Measurements from ENCODE around the gene ABLIM2. TPM values are rescaled to one million over a fixed set of nuclear protein-coding genes. Genes with fewer than 3 reads are reported as not detected.

ABLIM2 gene
- polyA plus RNA-seq, 3 donors, result 0.21 TPM; not detected in 2

DNA sequence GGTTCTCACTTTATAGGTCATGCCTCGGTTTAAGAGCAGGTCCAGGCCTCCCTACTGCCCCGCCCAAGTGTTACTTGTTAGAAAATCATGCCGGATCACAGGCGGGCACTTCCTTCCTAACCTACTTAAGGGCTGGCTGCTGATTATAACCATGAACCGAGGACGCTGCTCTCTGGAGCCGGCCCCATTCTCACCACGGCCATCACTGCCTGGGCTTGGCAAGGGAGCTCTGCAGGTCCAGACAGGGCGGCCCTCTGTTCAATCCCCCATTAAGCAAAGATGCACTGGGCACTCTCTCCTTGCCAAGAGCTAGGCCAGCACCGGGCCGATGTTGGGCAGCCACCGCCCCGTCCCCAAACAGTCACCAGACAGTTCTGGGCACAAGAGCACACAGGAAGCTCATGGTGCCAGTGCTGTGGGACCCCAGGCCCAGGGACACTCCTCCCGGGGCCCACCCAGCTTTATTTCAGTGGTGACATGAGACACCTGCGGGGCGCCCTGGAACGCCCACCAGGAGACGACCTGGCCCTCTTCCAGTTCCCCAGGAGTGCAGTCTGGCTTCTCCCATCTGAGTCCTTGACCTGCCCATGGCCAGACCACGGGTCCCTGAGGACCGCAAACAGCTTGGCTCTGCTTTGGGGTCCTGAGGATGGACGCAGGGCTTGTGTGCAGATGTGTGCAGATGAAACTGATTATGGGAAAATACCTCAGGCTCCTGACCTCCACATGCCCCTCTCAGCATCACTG, 44.0 kb downstream of the ABLIM2 start:
- peaks cover 4% of the 10 kb centered on the region for H3K4me1 Mint-ChIP-seq
- H3K27ac Mint-ChIP-seq, result no peak overlapping the region
- peaks cover 0 to 6% of the 10 kb centered on the region in 2 donors for H3K9me3 ChIP-seq (replicated peaks in 1 of 2; ENCODE audit: control insufficient read depth in 1 of 2, insufficient read depth in 1 of 2, low read length in 2 of 2)
- H2AFZ ChIP-seq (ENCODE audit: insufficient read depth, low read depth, low read length, poor library complexity, severe bottlenecking), result no peak overlapping the region
- H4K20me1 ChIP-seq (ENCODE audit: insufficient read depth, low read length), result no peaks in the 10 kb centered on the region
- no peak overlapping the region for H3K27ac ChIP-seq (ENCODE audit: low read depth in 1 of 2, low read length in 2 of 2)
- TF ChIP-seq, protein P1, sequence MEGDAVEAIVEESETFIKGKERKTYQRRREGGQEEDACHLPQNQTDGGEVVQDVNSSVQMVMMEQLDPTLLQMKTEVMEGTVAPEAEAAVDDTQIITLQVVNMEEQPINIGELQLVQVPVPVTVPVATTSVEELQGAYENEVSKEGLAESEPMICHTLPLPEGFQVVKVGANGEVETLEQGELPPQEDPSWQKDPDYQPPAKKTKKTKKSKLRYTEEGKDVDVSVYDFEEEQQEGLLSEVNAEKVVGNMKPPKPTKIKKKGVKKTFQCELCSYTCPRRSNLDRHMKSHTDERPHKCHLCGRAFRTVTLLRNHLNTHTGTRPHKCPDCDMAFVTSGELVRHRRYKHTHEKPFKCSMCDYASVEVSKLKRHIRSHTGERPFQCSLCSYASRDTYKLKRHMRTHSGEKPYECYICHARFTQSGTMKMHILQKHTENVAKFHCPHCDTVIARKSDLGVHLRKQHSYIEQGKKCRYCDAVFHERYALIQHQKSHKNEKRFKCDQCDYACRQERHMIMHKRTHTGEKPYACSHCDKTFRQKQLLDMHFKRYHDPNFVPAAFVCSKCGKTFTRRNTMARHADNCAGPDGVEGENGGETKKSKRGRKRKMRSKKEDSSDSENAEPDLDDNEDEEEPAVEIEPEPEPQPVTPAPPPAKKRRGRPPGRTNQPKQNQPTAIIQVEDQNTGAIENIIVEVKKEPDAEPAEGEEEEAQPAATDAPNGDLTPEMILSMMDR (IDR thresholded peaks at IDR 0.05), result no peak
- H3K9me3 Mint-ChIP-seq, result peaks cover 5 to 8% (median 6%) of the 10 kb centered on the region in 7 donors
- H3K36me3 ChIP-seq (replicated peaks in 1 of 2; ENCODE audit: control insufficient read depth in 1 of 2, insufficient read depth in 2 of 2, low read length in 2 of 2), result no peaks in the 10 kb centered on the region
- H3K4me3 Mint-ChIP-seq, result no peak overlapping the region
- intact Hi-C loops (cut with micrococcal nuclease), result no loop called here
- 56% methylated on average over 18 of the region's 21 CpGs for WGBS (ENCODE audit: insufficient coverage)
- no peak overlapping the region for H3K4me3 ChIP-seq (replicated peaks in 1 of 3; ENCODE audit: low read depth in 2 of 3, low read length in 3 of 3)
- H3K27me3 ChIP-seq (ENCODE audit: control insufficient read depth in 2 of 2, insufficient read depth in 2 of 2, low read length in 2 of 2), result peaks cover 0 to 5% of the 10 kb centered on the region in 2 donors
- peaks cover 2 to 30% (median 26%) of the 10 kb centered on the region in 3 donors for H3K27me3 Mint-ChIP-seq (ENCODE audit: low read depth in 3 of 3)
- H3K9ac ChIP-seq (ENCODE audit: insufficient read depth, low read length, poor library complexity, severe bottlenecking), result no peak overlapping the region
- H3K79me2 ChIP-seq (ENCODE audit: insufficient read depth, low read length), result no peaks in the 10 kb centered on the region
- H3K4me1 ChIP-seq (ENCODE audit: control insufficient read depth in 1 of 2, insufficient read depth in 2 of 2, low read length in 2 of 2), result no peaks in the 10 kb centered on the region
- DNase-seq, result no peak
- H3K36me3 Mint-ChIP-seq, result no peaks in the 10 kb centered on the region
- no peak overlapping the region for H3K4me2 ChIP-seq (replicated peaks; ENCODE audit: extremely low read depth, low read length, poor library complexity, severe bottlenecking)

DNA sequence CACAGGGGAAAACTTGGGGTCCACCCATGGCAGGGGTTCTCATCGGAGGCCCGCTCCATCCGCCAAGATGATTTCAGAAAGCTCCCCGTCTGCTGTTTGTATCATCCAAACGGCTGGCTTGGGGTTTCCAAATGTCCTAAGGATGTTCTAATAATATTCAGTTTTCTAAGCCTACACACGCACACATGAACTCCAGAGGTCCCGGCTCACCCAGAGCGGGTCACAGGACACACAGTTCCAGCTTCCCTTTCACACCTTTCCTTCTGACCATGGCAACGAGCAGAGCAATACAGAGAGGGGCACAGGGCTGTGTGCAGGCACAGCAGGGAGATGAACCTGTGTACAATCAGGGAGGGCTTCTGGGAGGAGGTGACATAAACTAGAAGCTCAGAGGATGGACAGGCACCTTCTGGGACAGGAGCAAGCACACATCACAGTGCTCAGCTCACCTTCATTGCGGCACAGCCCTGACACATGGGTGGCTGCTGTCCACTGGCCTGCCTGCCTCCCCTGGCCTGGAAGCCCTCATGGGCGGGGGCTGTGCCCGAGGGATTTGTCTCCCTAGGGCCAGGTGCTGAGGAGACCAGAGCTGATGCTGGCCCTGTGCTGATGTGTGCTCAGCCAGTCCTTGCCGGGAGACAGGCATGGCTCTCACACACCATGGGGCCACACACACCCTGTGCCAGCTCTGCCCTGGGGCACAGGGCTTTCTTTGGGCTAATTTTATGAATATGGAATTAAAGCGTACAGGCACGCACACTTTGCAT, 44.8 kb downstream of the ABLIM2 start:
- Histone ChIP-seq H3K9ac (ENCODE audit: insufficient read depth, low read length, poor library complexity, severe bottlenecking) (no peak overlapping the region), H2AFZ (ENCODE audit: insufficient read depth, low read depth, low read length, poor library complexity, severe bottlenecking) (no peak overlapping the region), H3K79me2 (ENCODE audit: insufficient read depth, low read length) (no peaks in the 10 kb centered on the region), H3K9me3 (replicated peaks in 1 of 2; ENCODE audit: control insufficient read depth in 1 of 2, insufficient read depth in 1 of 2, low read length in 2 of 2) (peaks cover 0 to 6% of the 10 kb centered on the region in 2 donors), H3K4me3 (replicated peaks in 1 of 3; ENCODE audit: low read depth in 2 of 3, low read length in 3 of 3) (no peak overlapping the region), H4K20me1 (ENCODE audit: insufficient read depth, low read length) (no peaks in the 10 kb centered on the region), H3K4me1 (ENCODE audit: control insufficient read depth in 1 of 2, insufficient read depth in 2 of 2, low read length in 2 of 2) (no peaks in the 10 kb centered on the region), H3K36me3 (replicated peaks in 1 of 2; ENCODE audit: control insufficient read depth in 1 of 2, insufficient read depth in 2 of 2, low read length in 2 of 2) (no peaks in the 10 kb centered on the region), H3K27me3 (ENCODE audit: control insufficient read depth in 2 of 2, insufficient read depth in 2 of 2, low read length in 2 of 2) (peaks cover 0 to 5% of the 10 kb centered on the region in 2 donors), H3K4me2 (replicated peaks; ENCODE audit: extremely low read depth, low read length, poor library complexity, severe bottlenecking) (no peak overlapping the region), H3K27ac (ENCODE audit: low read depth in 1 of 2, low read length in 2 of 2) (no peak overlapping the region)
- Mint-ChIP-seq H3K4me3 (no peak overlapping the region), H3K27ac (no peak overlapping the region), H3K36me3 (no peaks in the 10 kb centered on the region), H3K27me3 (ENCODE audit: low read depth in 3 of 3) (peaks cover 2 to 30% (median 21%) of the 10 kb centered on the region in 3 donors), H3K9me3 (peaks cover 5 to 8% (median 6%) of the 10 kb centered on the region in 7 donors), H3K4me1 (peaks cover 4% of the 10 kb centered on the region)
- intact Hi-C loops (cut with micrococcal nuclease), result no loop called here
- WGBS (ENCODE audit: insufficient coverage), result 84% methylated on average over 13 of the region's 15 CpGs
- TF ChIP-seq, protein P1 (IDR thresholded peaks at IDR 0.05), result no peak
- no peak for DNase-seq
